ENCODE results near the gene DTNB. TPM values are rescaled to one million over a fixed set of nuclear protein-coding genes. Genes with fewer than 3 reads are reported as not detected.

The DTNB gene
- total and polyA plus RNA-seq, 10 of the 15 experiments (the other 5 are each of a cell fraction or from before 2014, with no cell fraction given) = 4.5 to 30.6 (median 11.9) TPM

GRCh38 chr2:25438793-25439192 is 234.6 kb downstream of the DTNB start:
- intact Hi-C loops (cut with micrococcal nuclease; ENCODE audit: unreplicated experiment) (no loop called here), in situ Hi-C loops (cut with MboI) (no loop called here)
- DNase-seq (ENCODE audit: low read depth, low spot score) = no peak
- FAIRE-seq = no peak
- SMC1A ChIA-PET (ENCODE audit: uncharacterized antibody, unreplicated experiment) = interaction anchor here (1.4 to 3.2 kb wide), 3 partner anchors 10 to 21 kb away, joined by 3 to 13 read pairs (median 11); no protein-coding TSS in a partner anchor
- no peak overlapping the region for H3K4me2 ChIP-seq (ENCODE audit: control insufficient read depth, insufficient read depth)
- WGBS (ENCODE audit: insufficient coverage, insufficient replicate concordance, low lambda C conversion rate, missing lambda C conversion rate) = 100% methylated on average over 2 of the region's 2 CpGs
- no TSS peak for BruUV-seq (replicated peaks)
- H3K27ac ChIP-seq (ENCODE audit: control insufficient read depth, insufficient read depth) = no peak overlapping the region
- H2AFZ ChIP-seq (ENCODE audit: control insufficient read depth, low read depth, low read length) = no peak overlapping the region
- no peak for ATAC-seq
- TF ChIP-seq STAT1 (conservative IDR thresholded peaks at IDR 0.05) (no peak), JUND (IDR thresholded peaks at IDR 0.05; ENCODE audit: low read depth, low read length) (no peak), MTA3 (IDR thresholded peaks at IDR 0.05; ENCODE audit: borderline replicate concordance, low read length) (no peak), RUNX3 (IDR thresholded peaks at IDR 0.05; ENCODE audit: low read length) (no peak), DPF2 (IDR thresholded peaks at IDR 0.05) (no peak), POLR2AphosphoS2 (IDR thresholded peaks at IDR 0.05; ENCODE audit: low read depth, low read length) (no peak), ZNF217 (IDR thresholded peaks at IDR 0.05) (no peak), BCLAF1 (IDR thresholded peaks at IDR 0.05) (no peak), EP300 (IDR thresholded peaks at IDR 0.05; ENCODE audit: borderline replicate concordance in 1 of 2, control insufficient read depth in 1 of 2, low read depth in 2 of 2, low read length in 2 of 2) (no peak), ZNF24 (IDR thresholded peaks at IDR 0.05) (no peak), FOXK2 (IDR thresholded peaks at IDR 0.05) (no peak)
- TF ChIP-seq, protein P1, sequence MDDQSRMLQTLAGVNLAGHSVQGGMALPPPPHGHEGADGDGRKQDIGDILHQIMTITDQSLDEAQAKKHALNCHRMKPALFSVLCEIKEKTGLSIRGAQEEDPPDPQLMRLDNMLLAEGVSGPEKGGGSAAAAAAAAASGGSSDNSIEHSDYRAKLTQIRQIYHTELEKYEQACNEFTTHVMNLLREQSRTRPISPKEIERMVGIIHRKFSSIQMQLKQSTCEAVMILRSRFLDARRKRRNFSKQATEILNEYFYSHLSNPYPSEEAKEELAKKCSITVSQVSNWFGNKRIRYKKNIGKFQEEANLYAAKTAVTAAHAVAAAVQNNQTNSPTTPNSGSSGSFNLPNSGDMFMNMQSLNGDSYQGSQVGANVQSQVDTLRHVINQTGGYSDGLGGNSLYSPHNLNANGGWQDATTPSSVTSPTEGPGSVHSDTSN (IDR thresholded peaks at IDR 0.05; ENCODE audit: insufficient replicate concordance, low read depth, low read length) = no peak
- H4K20me1 ChIP-seq (ENCODE audit: control insufficient read depth, insufficient read depth) = no peaks in the 10 kb centered on the region
- H3K79me2 ChIP-seq (ENCODE audit: control insufficient read depth, insufficient read depth, low read length) = no peaks in the 10 kb centered on the region
- H3K4me1 ChIP-seq (ENCODE audit: control insufficient read depth, insufficient read depth, low read length) = peaks cover 7% of the 10 kb centered on the region; the same call in 1 of the 2 replicates
- H3K4me3 ChIP-seq = no peak overlapping the region
- no peaks in the 10 kb centered on the region for H3K27me3 ChIP-seq (replicated peaks in 1 of 2; ENCODE audit: control insufficient read depth in 2 of 2, insufficient read depth in 2 of 2, low read length in 1 of 2)
- POLR2A ChIA-PET = no interaction called here
- CTCF ChIA-PET = interaction anchor here (3.7 kb wide), 1 partner anchor 13 kb away, joined by 17 read pairs; no protein-coding TSS in a partner anchor
- H3K9ac ChIP-seq (ENCODE audit: control insufficient read depth, insufficient read depth, low read length) = no peak overlapping the region
- peaks cover 4% of the 10 kb centered on the region for H3K9me3 ChIP-seq (replicated peaks; ENCODE audit: control insufficient read depth, insufficient read depth, low read length)
- RAD21 ChIA-PET (ENCODE audit: unreplicated experiment) = interaction anchor here (1.2 kb wide), 1 partner anchor 15 kb away, joined by 3 read pairs; no protein-coding TSS in a partner anchor
- H3K36me3 ChIP-seq (ENCODE audit: control insufficient read depth in 2 of 2, insufficient read depth in 2 of 2, low read length in 1 of 2) = peaks cover 0 to 4% of the 10 kb centered on the region in 2 experiments; a peak in 1 of 4 replicates

Data from GM12878 (cell line).